ENCODE data around the gene AATF.

The AATF gene, protein sequence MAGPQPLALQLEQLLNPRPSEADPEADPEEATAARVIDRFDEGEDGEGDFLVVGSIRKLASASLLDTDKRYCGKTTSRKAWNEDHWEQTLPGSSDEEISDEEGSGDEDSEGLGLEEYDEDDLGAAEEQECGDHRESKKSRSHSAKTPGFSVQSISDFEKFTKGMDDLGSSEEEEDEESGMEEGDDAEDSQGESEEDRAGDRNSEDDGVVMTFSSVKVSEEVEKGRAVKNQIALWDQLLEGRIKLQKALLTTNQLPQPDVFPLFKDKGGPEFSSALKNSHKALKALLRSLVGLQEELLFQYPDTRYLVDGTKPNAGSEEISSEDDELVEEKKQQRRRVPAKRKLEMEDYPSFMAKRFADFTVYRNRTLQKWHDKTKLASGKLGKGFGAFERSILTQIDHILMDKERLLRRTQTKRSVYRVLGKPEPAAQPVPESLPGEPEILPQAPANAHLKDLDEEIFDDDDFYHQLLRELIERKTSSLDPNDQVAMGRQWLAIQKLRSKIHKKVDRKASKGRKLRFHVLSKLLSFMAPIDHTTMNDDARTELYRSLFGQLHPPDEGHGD

DNA sequence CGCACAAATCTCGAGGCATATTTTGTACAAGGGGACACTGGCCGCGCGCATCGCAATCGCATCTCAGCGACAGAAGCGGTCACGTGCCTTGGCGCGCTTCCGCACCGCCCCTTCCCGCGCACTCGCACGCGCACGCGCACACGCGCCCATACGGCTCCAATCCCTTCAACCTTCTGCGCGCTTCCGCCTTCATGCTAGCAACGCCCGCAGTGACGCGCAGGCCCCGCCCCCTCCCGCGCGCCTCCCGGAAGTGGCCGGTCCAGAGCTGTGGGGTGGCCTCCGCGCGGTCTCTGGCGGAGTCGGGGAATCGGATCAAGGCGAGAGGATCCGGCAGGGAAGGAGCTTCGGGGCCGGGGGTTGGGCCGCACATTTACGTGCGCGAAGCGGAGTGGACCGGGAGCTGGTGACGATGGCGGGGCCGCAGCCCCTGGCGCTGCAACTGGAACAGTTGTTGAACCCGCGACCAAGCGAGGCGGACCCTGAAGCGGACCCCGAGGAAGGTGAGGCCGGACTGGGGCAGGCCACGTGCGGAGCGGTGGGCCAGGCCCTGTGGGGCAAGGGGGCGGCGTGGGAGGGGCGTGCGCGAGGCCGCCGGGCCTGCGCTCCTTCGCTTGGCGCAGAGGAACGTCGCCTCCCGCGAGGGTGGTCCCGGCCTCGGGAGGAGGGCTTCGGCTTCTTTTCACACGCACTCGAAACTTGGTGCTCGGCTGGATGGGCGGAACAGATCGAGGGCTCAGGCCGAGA is at the start of gene AATF:
Gene AATF (plus strand): TSS at position 238 of the 744 bp plus-strand sequence. CDS start 172 bp downstream, at position 410.
- DNase-seq = peak; percentile 93

DNA sequence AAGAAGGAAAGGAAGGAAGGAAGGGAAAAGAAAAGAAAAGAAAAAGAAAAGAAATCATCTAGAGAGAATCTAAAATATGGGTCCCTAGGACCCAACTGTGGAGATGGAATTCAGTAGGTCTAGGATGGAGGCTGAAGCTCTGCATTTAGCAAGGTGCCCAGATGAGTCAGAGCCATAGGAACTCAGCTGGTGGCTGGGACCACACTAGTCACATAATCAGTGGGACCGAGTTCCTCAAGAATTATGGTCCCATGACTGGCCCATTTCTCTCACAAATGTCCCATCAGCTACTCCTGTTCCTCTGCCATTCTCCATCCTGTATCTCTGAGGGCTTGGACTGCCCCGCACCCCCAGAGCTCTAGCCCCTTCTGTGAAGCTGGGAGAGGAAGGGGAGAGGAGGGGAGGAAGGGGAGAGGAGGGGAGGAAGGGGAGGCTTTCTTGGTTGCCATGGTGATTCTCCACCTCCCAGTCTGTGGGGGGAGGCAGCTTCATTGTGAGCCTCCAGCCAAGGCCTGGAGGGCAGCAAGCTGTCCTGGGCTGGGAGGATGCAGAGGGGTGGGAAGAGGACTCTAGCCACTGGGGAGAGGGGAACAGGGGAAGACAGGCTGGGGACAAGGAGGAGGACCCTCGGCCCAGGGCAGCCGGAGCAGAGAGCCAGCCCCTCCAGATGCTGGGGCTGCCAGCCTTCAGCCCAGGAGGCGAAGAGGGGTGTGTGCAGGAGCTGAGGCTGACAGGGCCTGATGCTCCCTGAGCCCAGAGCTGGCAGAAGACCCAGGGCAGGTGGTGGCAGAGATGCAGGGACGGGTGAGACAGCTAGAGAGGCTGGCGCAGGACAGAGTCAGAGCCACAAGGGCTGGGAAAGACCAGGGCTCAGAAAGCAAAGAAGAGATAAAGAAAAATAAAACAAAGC is 49.2 kb upstream of the AATF start:
- DNase-seq = no peak

DNA sequence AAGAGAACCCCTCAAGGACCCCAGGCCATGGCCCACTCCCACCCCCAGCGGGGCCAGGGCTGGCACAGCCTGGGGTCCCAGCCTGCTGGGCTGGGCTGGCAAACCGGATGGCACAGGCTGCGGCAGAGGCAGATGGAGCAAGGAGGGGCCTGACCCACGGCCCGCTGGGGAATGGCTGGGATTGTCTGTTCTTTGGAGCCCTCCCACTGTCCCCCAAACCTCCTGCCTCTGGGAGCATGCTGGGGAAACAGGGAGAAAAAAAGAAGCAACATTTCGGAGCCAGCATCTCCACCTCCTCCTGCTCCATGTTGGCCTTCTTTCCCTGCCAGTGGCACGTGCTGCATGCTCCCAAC is 48.6 kb upstream of the AATF start:
- DNase-seq = no peak

DNA sequence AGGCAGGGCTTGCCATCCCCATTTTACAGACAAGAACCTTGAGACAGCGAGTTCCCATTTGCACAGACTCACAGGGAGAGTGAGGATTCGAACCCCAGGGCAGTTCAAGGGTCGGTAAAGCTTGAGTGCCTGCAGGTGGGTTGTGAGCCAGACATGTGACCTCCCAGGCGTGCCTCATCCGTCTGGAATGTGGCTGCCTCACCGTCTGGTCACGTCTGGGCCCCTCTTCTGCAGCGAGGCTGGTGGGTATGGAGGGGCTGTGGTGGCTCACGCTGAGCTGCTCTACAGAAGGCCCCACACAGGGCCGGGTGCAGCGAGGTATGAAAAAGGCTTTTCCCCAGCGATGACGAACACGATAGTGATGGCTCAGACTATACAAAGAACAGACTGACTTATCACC is 47.2 kb upstream of the AATF start:
- no peak for DNase-seq

DNA sequence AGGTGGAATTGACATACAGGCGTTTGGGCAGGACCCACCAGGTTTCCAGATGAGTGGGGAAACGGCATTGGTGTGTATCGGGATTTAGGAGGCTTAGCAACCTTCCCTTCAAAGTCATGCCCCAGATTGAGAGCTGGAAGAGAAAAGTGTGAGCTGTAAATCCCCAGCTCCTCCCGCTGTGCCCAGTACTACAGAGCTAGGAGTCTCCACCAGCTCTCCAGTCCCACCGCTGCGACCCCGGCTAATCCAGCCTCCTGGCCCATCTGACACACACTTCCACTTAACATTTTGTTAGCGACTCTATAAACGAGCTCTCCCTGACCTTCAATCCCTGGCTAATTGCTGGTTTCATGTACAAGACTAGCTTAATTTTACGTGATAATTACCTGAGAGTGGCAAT is 41.3 kb upstream of the AATF start:
- no peak for DNase-seq

DNA sequence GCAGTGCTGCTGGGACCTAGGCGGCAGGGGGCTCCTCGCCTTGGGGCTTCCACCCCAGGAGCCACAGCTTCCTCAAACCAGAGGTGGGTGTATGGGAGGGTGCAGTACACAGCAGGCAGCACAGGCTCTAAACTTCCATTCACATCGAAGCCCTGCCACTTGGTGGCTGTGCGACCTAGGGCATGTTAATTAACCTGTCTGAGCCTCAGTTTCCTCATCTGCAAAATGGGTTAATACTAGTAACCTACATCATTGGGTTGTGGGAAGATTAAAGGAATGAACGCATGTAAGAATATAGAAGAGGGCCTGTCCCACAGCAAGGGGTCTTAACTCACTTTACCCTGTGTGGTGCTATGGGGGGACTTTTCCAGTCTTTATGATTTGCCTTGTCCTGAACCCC is 38.2 kb upstream of the AATF start:
- DNase-seq = no peak

DNA sequence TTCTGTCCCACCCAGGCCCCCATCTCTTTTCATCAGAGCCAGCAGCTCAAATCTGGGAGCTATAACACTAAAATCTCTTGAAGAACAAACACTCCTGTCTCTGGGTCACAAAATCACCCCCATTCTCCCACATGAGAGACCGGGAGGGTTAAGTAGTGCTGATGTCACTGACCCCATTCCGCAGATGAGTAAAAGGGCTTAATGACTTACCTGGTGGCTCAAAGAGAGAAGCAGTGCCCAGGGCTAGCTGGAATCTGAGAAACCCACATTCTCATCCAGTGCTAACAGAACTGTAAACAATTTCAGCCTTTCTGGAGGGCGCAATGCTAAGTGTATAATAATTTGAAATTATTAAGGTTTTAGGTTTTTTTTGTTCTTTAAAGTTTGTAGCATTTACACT is 37.8 kb upstream of the AATF start:
- DNase-seq = no peak

DNA sequence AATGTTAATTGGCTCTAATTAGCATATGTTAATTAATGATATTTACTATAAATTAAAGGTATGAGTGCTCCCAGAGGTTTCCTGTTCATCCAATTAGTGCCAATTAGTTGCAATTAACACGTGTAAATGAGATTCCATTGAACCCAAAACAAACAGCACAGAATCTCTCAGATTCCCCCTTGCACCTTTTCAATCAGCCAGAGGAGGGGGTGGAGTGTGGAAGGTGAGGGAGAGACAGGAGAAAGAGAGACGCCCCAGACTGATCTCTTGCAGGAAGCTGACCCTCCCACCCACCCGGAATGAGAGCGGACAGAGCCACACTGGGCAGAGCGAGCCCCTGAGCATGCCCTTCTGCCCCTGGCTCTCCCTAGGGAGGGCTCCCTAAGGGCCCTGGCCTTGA is 35.6 kb upstream of the AATF start:
- DNase-seq = no peak

DNA sequence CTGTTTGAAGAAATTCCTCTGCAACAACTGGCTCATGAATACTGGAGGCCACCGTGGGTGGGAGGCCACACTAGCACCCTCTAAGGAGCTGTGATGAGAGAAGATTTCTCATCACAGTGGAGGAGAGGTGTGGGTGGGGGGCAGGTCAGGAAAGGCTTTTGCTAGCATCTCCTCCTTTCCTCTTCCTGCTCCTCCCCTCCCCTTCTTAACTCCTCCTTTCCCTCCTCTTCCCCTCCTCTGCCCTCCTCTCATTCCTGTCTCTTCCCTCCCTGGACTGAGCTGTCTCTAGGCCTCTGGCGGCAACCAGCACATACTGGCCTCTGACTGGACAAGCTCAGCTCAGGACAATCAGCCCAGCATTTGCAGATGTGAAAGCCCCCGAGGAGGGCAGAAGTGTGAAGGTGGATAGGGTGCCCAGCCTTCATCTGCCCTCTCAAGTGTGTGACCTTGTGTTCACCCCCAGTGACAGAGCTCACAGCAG is 30.5 kb upstream of the AATF start:
- DNase-seq = peak; percentile 84

DNA sequence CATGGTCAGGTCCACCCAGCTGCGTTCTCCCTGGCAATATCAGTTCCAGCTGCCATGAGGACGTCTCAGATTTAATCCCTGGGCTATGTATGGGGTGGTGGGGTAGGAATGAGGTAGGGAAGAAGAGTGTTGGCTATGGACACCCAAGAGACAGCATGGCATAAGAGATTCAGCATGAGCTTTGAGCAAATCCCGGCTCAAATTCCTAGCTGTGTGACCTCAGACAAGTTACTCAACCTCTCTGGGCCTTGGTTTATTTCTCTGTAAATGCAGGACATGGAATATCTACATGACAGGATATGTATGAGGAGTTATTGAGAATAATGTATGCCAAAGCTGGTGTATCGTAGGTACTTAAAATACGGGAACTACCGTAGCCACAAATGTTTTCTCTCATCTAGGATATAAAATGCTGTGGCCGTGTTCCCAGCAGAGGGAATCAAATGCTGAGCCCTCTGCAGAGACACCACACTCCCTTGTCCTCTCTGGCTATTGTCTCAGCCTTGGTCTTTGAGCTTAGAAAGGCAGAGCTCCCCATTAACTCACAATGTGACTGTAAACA is 29.3 kb upstream of the AATF start:
- no peak for DNase-seq

DNA sequence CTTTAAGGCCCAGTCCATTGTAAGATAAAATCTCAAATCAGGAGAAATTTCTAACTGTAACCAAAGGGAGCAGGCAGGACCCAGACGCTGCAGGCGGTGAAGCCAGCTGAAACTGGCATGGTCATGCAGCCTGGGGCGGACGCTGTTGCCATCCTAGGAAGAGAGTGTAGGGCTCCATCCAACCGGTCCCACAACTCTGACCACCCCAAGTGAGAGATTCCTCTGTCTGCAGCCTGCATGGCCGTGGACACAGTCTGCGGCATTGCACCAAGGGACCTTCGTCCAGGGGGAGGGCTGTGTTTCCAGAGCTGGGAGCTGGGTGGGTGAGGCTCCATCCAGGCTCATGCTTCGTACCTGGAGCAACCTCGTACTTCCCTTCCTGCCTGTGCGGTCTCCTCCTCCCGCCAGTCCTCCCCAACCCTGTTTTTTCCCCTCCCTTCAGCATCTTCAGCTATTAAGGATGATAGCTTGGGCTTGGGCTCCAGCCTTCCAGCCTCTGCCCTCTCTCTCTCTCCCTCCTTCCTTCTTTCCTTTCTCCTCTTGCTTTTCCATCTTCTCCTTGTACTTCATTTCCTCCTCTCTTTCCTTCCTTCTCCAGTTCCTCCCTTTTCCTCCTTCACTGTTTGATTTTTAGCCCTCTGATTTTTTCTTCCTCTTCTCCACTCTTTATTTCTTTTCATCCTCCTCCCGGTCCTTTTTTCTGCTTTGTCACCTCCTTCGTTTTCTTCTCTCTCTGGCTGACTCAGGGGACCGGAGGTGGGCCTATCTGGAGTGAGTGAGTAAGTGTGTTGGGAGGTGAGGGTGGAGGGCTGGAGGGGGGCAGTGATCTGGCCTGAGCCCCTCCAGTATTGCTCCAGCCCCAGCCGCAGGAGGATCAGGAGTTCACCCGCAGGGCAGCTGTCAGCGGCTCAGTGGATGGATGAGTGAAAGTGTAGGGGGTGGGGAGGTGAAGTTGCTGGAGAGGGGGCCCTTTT is 28.4 kb upstream of the AATF start:
- DNase-seq = peak; percentile 95

DNA sequence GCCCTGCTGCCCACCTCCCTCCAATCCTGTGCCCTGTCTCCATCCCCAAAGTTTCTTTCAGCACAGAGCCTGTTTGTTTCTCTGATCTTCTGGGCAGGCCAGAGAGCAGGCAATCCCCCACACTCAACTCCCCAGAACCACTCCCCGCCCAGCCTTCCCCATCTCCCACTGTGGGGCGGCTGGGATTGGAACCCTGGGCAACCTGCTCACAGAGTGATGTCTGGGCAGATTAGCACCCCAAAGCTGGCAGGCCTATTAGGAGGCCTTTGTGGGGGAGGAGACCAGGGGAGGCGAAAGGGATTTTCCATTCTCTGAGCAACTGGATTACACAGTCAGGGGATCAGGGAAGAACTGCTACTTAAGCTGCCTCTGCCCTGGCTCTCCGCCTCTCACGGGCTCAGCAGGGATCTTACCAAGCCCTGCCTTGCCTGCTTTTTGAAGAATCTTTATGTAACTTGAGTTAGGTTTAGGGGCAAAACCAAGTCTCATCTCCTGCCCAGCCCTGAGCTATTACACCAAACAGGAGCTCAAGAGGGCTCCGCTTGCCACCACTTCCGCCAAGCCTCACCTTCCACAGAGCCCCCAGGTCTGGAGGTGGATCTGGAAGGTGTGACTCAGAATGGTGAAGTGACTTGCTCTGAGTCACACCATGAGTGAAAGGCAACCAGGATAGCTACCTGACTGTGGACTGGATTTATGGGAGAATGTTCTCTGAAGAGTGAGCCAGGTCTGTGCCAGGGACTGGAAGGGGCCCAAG is 27.5 kb upstream of the AATF start:
- DNase-seq = peak; percentile 99

DNA sequence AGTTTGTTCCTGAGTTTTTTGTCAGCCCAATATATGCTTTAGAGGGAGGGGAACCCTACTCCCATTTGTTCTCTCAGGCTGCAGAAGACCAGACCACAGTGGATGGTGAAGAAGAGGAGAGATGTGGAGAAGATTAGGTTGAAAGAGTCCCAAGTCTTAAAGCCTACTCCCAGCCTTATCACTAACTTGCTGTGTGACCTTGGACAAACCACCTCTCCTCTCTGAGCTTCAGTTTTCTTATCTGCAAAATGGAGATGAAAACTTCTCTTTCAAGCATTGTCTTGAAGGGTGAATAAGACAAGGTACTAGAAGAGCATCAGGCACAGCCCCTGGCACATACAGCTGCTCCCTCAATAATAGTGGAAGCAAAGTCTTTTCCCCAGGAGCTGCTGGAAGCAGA is 26.6 kb upstream of the AATF start:
- no peak for DNase-seq

DNA sequence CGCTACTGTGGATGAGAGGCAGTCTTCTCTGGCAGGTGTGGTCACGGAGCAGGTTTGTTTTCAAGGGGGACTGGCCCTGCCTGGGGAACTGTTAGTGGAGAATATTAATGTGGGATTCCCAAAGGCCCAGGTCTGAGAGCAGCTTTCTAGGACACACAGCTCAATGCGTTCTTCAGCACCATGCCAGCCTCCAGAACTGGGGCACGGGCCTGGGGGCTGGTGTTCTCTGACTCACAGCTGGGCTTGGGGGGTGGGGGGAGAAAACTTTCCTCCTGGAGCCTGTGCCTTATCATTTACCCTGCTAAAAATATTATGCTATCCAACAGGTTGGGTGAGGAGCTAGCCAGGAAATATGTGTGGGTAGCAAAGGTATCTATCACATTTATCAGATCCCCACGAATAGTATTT is 24.9 kb upstream of the AATF start:
- peak; percentile 39 for DNase-seq

DNA sequence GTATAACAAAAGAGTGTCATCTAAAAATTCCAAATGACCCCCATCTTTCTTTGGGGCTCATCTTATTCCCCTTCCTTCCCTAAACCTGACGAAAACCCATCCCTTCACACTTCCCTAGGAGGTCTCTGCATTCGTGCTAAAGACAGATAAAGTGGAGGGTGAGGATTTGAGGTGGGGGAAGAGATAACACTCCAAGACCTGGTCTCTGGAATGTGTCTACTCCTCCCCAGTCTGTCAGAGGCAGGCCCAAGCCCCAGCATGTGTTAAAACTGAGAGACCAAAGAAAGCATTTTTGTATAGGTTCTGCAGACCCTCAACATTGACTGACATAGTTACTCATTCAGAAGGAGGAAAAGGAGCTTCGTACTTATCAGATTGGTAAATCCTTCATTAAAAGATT is 22.5 kb upstream of the AATF start:
- no peak for DNase-seq

DNA sequence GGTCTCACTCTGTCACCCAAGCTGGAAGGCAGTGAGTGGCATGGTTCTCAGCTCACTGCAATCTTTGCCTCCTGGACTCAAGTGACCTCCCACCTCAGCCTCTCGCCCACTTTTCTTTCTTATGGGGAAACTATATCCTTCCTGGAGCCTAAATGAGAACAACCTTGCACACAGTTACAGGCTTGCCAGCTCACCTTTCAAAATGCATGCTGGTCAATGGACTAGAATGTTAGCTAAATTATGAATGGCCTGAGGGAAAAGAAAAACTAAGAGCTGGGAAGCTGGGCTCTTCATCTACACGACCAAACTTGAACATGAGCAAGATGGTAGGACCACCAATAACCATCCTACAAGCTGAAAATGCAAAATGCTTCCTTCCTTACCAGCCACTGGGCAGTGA is 22.1 kb upstream of the AATF start:
- DNase-seq = no peak

DNA sequence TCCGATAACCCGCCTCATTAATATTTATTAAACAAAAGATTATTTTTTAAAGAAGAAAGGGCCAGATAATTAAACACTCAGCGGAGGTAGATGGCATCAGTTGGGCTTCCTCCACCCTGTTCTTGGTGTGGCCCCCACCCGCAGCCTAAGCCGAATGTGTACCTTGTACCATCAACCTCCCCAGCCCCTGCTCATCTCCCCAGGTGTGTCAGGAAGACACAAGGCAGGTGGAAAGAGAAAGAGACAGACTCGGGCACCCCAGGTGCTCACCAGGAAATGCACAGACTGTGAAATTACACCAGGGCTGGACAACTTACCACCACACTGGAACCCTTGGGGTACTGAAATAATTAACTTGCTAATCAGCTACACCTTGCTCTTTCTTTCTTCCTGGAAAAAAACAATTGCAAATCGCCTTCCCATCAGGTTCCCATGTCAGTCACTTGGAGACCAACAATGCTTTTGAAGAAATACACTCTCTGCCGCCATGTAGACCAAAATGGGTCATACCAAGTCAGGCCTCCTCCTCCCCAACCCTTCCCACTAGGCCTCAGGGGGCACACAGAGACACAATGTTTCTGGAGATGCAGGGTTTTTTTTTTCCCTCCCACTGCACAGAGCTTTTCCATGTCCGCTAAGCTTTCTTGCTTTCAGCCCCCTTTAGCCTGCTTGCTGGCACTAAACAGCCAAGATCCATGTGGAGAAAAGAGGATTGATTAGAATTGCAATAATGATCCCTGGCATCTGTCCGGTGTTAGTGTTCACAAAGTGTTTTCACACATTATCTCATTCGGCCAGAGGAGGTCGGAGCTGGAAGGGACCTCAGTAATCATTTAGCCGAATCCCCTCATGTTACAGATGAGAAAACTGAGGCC is 20.0 kb upstream of the AATF start:
- DNase-seq = no peak

DNA sequence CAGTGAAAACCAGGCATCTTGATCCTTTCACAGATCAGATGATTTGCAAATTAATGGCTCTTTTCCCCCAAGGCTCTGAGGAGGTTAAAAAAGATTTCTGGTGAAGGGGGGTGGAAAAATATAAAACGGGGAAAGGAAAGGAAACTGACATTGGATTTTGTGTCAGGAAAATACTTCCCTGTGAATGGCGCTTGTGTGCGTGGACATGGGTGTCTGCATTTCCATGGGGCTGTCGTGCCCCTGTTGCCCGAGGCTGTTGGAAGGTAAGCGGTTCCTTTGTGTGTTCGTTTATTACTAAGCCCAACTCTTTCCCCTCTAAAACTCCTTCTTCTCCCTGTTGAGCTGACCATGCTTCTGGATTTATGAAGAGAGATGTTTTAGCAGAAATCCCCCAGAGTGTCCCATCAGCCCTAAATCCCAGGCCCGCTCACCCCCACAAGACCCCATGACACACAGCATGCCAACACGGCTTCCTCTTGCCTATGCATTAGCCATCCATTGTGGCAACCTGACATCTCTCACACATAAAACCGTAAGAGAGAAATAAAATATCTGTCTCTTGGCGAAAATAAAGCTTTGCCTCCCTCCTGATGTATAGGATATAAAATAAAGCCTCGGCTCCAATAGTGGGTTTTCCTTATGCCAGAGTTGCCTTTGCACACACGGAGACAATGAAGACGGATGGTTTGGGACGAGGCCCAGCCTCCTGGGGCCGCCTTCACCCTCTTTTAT is 18.7 kb upstream of the AATF start:
- DNase-seq = no peak

DNA sequence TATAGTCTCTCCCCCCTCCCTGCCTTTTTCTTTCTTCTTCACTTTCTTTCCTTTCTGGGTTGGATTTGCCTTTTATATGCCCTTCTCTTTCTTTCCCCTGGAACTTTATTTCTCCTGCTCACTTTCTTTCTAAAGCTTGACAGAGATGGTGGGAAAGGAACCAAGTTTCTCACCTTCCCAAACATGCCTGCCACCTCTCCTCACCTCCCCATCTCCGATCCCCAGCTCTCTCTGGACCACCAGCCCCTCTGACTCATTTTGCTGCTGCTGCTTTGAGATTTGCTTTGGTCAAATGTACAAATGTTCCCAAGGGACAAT is 18.2 kb upstream of the AATF start:
- DNase-seq = no peak
